Stimulated activated CD8-positive, alpha-beta memory T cell treated with anti-CD3 and anti-CD28 coated beads, Interleukin-7, amount 100 ng/mL, for 48 hours (primary cell): ENCODE measurements around the gene PSMC3IP.
"Not testable (repeated sequence)": the region's sequence is repeated elsewhere in the genome, so short reads cannot be mapped to it uniquely, and the experiment has no call there.

ENCODE experiments used
- DNase-seq, 2 donors: peaks; one replicate each; pipeline ENCODE4 v3.0.0-alpha.2; 2020; ENCODE audit warnings: low read depth in 1 of 2; ENCODE audit errors: extremely low read depth in 1 of 2

PSMC3IP gene

GRCh38 chr17:42541041-42541833 is 36.3 kb downstream of the PSMC3IP start:
- DNase-seq, result no peak

GRCh38 chr17:42540558-42540957 is 37.0 kb downstream of the PSMC3IP start:
- DNase-seq, result not testable (repeated sequence)

- DNase-seq, result no peak
Measured at GRCh38 chr17:42538482-42538881, 39.0 kb downstream of the PSMC3IP start.

- no peak for DNase-seq
Measured at GRCh38 chr17:42537826-42538451, 39.6 kb downstream of the PSMC3IP start.

GRCh38 chr17:42537156-42537805 is 40.2 kb downstream of the PSMC3IP start:
- no peak for DNase-seq

GRCh38 chr17:42536372-42537155 is 41.0 kb downstream of the PSMC3IP start:
- DNase-seq, result peak; percentile 56 to 72

- peak; percentile 77 to 84 for DNase-seq
Measured at GRCh38 chr17:42536048-42536371, 41.5 kb downstream of the PSMC3IP start, which contains the start of gene NAGLU. TSS of gene NAGLU (plus strand) at chr17:42536241. CDS start at chr17:42536273, 32 bp downstream.

- no peak for DNase-seq
Measured at GRCh38 chr17:42535155-42536047, 42.1 kb downstream of the PSMC3IP start.

GRCh38 chr17:42531455-42532354 is 45.8 kb downstream of the PSMC3IP start:
- no peak for DNase-seq

GRCh38 chr17:42530952-42531454 is 46.5 kb downstream of the PSMC3IP start:
- no peak for DNase-seq

- no peak for DNase-seq
Measured at GRCh38 chr17:42529061-42529460, 48.5 kb downstream of the PSMC3IP start.

GRCh38 chr17:42527932-42528331 is 49.6 kb downstream of the PSMC3IP start:
- DNase-seq, result no peak

- DNase-seq, result no peak
Measured at GRCh38 chr17:42526031-42526444, 51.5 kb downstream of the PSMC3IP start.

GRCh38 chr17:42525221-42525620 is 52.3 kb downstream of the PSMC3IP start:
- DNase-seq, result no peak

GRCh38 chr17:42522798-42523278 is 54.7 kb downstream of the PSMC3IP start:
- no peak for DNase-seq
